ENCODE data around the gene STIP1.
A peak's percentile ranks its signal among the peaks of the same experiment; 100 is the strongest.

Gene STIP1

GRCh38 chr11:64250415-64251015, 64.5 kb downstream of the STIP1 start:
- Histone ChIP-seq H2AFZ (ENCODE audit: low read depth) (peak overlapping the region; percentile 82; the same call in 1 of the 2 replicates), H3K4me1 (ENCODE audit: low read depth, poor library complexity, severe bottlenecking) (peaks cover 6% of the 10 kb centered on the region), H3K27ac (no peak overlapping the region)

GRCh38 chr11:64251016-64251752, 65.2 kb downstream of the STIP1 start, which contains the start of gene PLCB3:
Gene PLCB3, plus strand, starts transcription at chr11:64251530. Its CDS starts 120 bp downstream, at chr11:64251650.
- H4K20me1 ChIP-seq (ENCODE audit: insufficient read depth): no peaks in the 10 kb centered on the region
- peak within 1 kb of the TSS; percentile 85 for H2AFZ ChIP-seq (ENCODE audit: low read depth)
- no peak within 1 kb of the TSS for H3K27ac ChIP-seq
- H3K4me3 ChIP-seq (IDR thresholded peaks at IDR 0.05; ENCODE audit: insufficient read depth, low read depth, low read length): no peak within 1 kb of the TSS
- peaks cover 6% of the 10 kb centered on the region for H3K4me1 ChIP-seq (ENCODE audit: low read depth, poor library complexity, severe bottlenecking)
- TF ChIP-seq CTCF (conservative IDR thresholded peaks at IDR 0.05; ENCODE audit: low read depth, low read length): peak; percentile 68
- H3K36me3 ChIP-seq (ENCODE audit: insufficient read depth): no peaks in the 10 kb centered on the region
- H3K79me2 ChIP-seq (ENCODE audit: insufficient read depth, low read depth): peaks cover under 1% of the 10 kb centered on the region
- peak within 1 kb of the TSS; percentile 72 for H3K4me2 ChIP-seq
- H3K9ac ChIP-seq: peak within 1 kb of the TSS; percentile 35; the same call in 1 of the 2 replicates
- no peaks in the 10 kb centered on the region for H3K27me3 ChIP-seq (ENCODE audit: insufficient read depth, low read depth)

More at GRCh38 chr11:64250415-64251015, 64.5 kb downstream of the STIP1 start:
- H4K20me1 ChIP-seq (ENCODE audit: insufficient read depth): no peaks in the 10 kb centered on the region
- no peak for TF ChIP-seq CTCF (conservative IDR thresholded peaks at IDR 0.05; ENCODE audit: low read depth, low read length)
- H3K4me3 ChIP-seq (IDR thresholded peaks at IDR 0.05; ENCODE audit: insufficient read depth, low read depth, low read length): no peak overlapping the region
- no peaks in the 10 kb centered on the region for H3K27me3 ChIP-seq (ENCODE audit: insufficient read depth, low read depth)
- H3K4me2 ChIP-seq: 0 out of 2 replicates have a peak overlapping the region, but pooled peaks have one; percentile 22
- H3K9ac ChIP-seq: no peak overlapping the region
- H3K79me2 ChIP-seq (ENCODE audit: insufficient read depth, low read depth): peaks cover 7% of the 10 kb centered on the region
- no peaks in the 10 kb centered on the region for H3K36me3 ChIP-seq (ENCODE audit: insufficient read depth)

- H3K4me2 ChIP-seq: peak overlapping the region; percentile 72
- no peaks in the 10 kb centered on the region for H3K27me3 ChIP-seq (ENCODE audit: insufficient read depth, low read depth)
- no peak overlapping the region for H3K4me3 ChIP-seq (IDR thresholded peaks at IDR 0.05; ENCODE audit: insufficient read depth, low read depth, low read length)
- no peak overlapping the region for H3K27ac ChIP-seq
- no peaks in the 10 kb centered on the region for H4K20me1 ChIP-seq (ENCODE audit: insufficient read depth)
- H3K4me1 ChIP-seq (ENCODE audit: low read depth, poor library complexity, severe bottlenecking): peaks cover 6% of the 10 kb centered on the region
- H3K36me3 ChIP-seq (ENCODE audit: insufficient read depth): no peaks in the 10 kb centered on the region
- peak overlapping the region; percentile 85 for H2AFZ ChIP-seq (ENCODE audit: low read depth)
- TF ChIP-seq CTCF (conservative IDR thresholded peaks at IDR 0.05; ENCODE audit: low read depth, low read length): no peak
- H3K9ac ChIP-seq: peak overlapping the region; percentile 35; the same call in 1 of the 2 replicates
- H3K79me2 ChIP-seq (ENCODE audit: insufficient read depth, low read depth): no peaks in the 10 kb centered on the region
Observed at GRCh38 chr11:64251753-64252002, 65.7 kb downstream of the STIP1 start.

- peaks cover 6% of the 10 kb centered on the region for H3K4me1 ChIP-seq (ENCODE audit: low read depth, poor library complexity, severe bottlenecking)
- no peaks in the 10 kb centered on the region for H4K20me1 ChIP-seq (ENCODE audit: insufficient read depth)
- peak overlapping the region; percentile 85; the same call in 1 of the 2 replicates for H2AFZ ChIP-seq (ENCODE audit: low read depth)
Observed at GRCh38 chr11:64252003-64252872, 66.3 kb downstream of the STIP1 start.

More at GRCh38 chr11:64252003-64252872, 66.3 kb downstream of the STIP1 start:
- H3K27me3 ChIP-seq (ENCODE audit: insufficient read depth, low read depth): no peaks in the 10 kb centered on the region
- H3K36me3 ChIP-seq (ENCODE audit: insufficient read depth): no peaks in the 10 kb centered on the region
- no peak overlapping the region for H3K27ac ChIP-seq
- TF ChIP-seq CTCF (conservative IDR thresholded peaks at IDR 0.05; ENCODE audit: low read depth, low read length): peak; percentile 49
- no peak overlapping the region for H3K4me3 ChIP-seq (IDR thresholded peaks at IDR 0.05; ENCODE audit: insufficient read depth, low read depth, low read length)
- peak overlapping the region; percentile 35; the same call in 1 of the 2 replicates for H3K9ac ChIP-seq
- H3K79me2 ChIP-seq (ENCODE audit: insufficient read depth, low read depth): no peaks in the 10 kb centered on the region
- peak overlapping the region; percentile 72 for H3K4me2 ChIP-seq
